ENCODE measurements around the gene ELANE. TPM values are rescaled to one million over a fixed set of nuclear protein-coding genes. Genes with fewer than 3 reads are reported as not detected.
"Not testable (repeated sequence)": the region's sequence is repeated elsewhere in the genome, so short reads cannot be mapped to it uniquely, and the experiment has no call there.

ELANE gene
- total and polyA plus RNA-seq, 4 donors: 0.17 to 37.4 (median 1.8) TPM

- H3K27me3 ChIP-seq (ENCODE audit: control insufficient read depth in 4 of 4, insufficient read depth in 4 of 4, low read length in 3 of 4); H3K9ac ChIP-seq (ENCODE audit: low read depth in 1 of 2, low read length in 2 of 2); H3K27ac ChIP-seq (ENCODE audit: low read depth in 1 of 2, low read length in 2 of 2); H3K4me3 ChIP-seq (ENCODE audit: low read depth in 1 of 3, low read length in 3 of 3); H3K9me3 ChIP-seq (ENCODE audit: control insufficient read depth in 4 of 4, low read length in 3 of 4); DNase-seq (ENCODE audit: low spot score); H3K4me1 ChIP-seq (ENCODE audit: control insufficient read depth in 4 of 4, insufficient read depth in 4 of 4, low read length in 3 of 4); H3K36me3 ChIP-seq (ENCODE audit: control insufficient read depth in 4 of 4, insufficient read depth in 3 of 4, low read depth in 1 of 4, low read length in 3 of 4): not testable (repeated sequence)
- 85% methylated on average over 7 of the region's 7 CpGs for WGBS
Measured at GRCh38 chr19:842802-843179, 9.3 kb upstream of the ELANE start.

- WGBS: 9% methylated on average over 46 of the region's 46 CpGs
- no peak for DNase-seq (ENCODE audit: low spot score)
- H3K4me1 ChIP-seq (ENCODE audit: control insufficient read depth in 4 of 4, insufficient read depth in 4 of 4, low read length in 3 of 4): peaks cover 3 to 9% (median 5%) of the 10 kb centered on the region in 4 donors
- H3K9ac ChIP-seq (ENCODE audit: low read depth in 1 of 2, low read length in 2 of 2): no peak overlapping the region
- H3K27ac ChIP-seq (ENCODE audit: low read depth in 1 of 2, low read length in 2 of 2): no peak overlapping the region
- H3K9me3 ChIP-seq (ENCODE audit: control insufficient read depth in 4 of 4, low read length in 3 of 4): no peaks in the 10 kb centered on the region
- H3K27me3 ChIP-seq (ENCODE audit: control insufficient read depth in 4 of 4, insufficient read depth in 4 of 4, low read length in 3 of 4): peaks cover 0 to 5% (median 1%) of the 10 kb centered on the region in 4 donors
- no peaks in the 10 kb centered on the region for H3K36me3 ChIP-seq (ENCODE audit: control insufficient read depth in 4 of 4, insufficient read depth in 3 of 4, low read depth in 1 of 4, low read length in 3 of 4)
- peak overlapping the region in 1 of 3 donors; percentile 9 for H3K4me3 ChIP-seq (ENCODE audit: low read depth in 1 of 3, low read length in 3 of 3)
- TF ChIP-seq REST (IDR thresholded peaks at IDR 0.05) (no peak), MAX (IDR thresholded peaks at IDR 0.05) (no peak), RXRA (IDR thresholded peaks at IDR 0.05) (no peak), EGR1 (IDR thresholded peaks at IDR 0.05; ENCODE audit: low read depth in 2 of 2) (no peak), CTCF (IDR thresholded peaks at IDR 0.05; ENCODE audit: low read depth, low read length, missing input control) (no peak), HNF4G (IDR thresholded peaks at IDR 0.05) (no peak), YY1 (IDR thresholded peaks at IDR 0.05) (no peak), ZBTB33 (IDR thresholded peaks at IDR 0.05) (no peak)
Measured at GRCh38 chr19:843180-843835, 8.8 kb upstream of the ELANE start.
